CD14-positive monocyte (primary cell): ENCODE measurements around the gene PRAMEF15. TPM values are rescaled to one million over a fixed set of nuclear protein-coding genes. Genes with fewer than 3 reads are reported as not detected.
"Not testable (repeated sequence)": the region's sequence is repeated elsewhere in the genome, so short reads cannot be mapped to it uniquely, and the experiment has no call there.

Experiments
- DNase-seq, 3 donors: peaks; one replicate each; pipeline ENCODE4 v3.0.0-alpha.2; 2011 to 2022
- H2AFZ ChIP-seq: 2 replicates; pipeline ENCODE4 v1.6.0; 2012; ENCODE audit warnings: mild to moderate bottlenecking, low read depth, low read length, inconsistent platforms; ENCODE audit not compliant: insufficient read depth, poor library complexity, severe bottlenecking
- H3K27ac ChIP-seq, 2 donors: 1 replicate in 1 of 2; 2 replicates in 1 of 2; pipeline ENCODE4 v1.5.1; 2012 to 2013; ENCODE audit warnings: low read length in 2 of 2, control low read depth in 1 of 2, inconsistent platforms in 1 of 2, low read depth in 1 of 2, mild to moderate bottlenecking in 1 of 2
- H3K27me3 ChIP-seq, 2 donors: one replicate each; pipeline versions ENCODE4 v1.6.0 to v1.6.1; 2011 to 2013; ENCODE audit warnings: low read length in 2 of 2; ENCODE audit not compliant: control insufficient read depth in 2 of 2, insufficient read depth in 2 of 2
- H3K36me3 ChIP-seq, 2 donors: replicated peaks in 1 of 2; 1 replicate in 1 of 2; 2 replicates in 1 of 2; pipeline versions ENCODE4 v1.5.1 to v1.6.1; 2012 to 2013; ENCODE audit warnings: low read length in 2 of 2, control low read depth in 1 of 2, inconsistent platforms in 1 of 2, mild to moderate bottlenecking in 1 of 2; ENCODE audit not compliant: insufficient read depth in 2 of 2, control insufficient read depth in 1 of 2
- H3K4me1 ChIP-seq, 2 donors: 1 replicate in 1 of 2; 2 replicates in 1 of 2; pipeline versions ENCODE4 v1.5.1 to v1.6.1; 2012 to 2013; ENCODE audit warnings: low read length in 2 of 2, control low read depth in 1 of 2, inconsistent platforms in 1 of 2, mild to moderate bottlenecking in 1 of 2, moderate library complexity in 1 of 2; ENCODE audit not compliant: insufficient read depth in 2 of 2, control insufficient read depth in 1 of 2
- H3K4me2 ChIP-seq: replicated peaks from 2 replicates; pipeline ENCODE3; 2012; ENCODE audit warnings: low read length, moderate library complexity, mild to moderate bottlenecking; ENCODE audit not compliant: poor library complexity, severe bottlenecking; ENCODE audit errors: extremely low read depth
- H3K4me3 ChIP-seq, 3 experiments: fragments of 200-600 bp in 1 of 3; sonication (generic) in 1 of 3; replicated peaks in 1 of 3; 1 replicate in 2 of 3; 2 replicates in 1 of 3; pipeline ENCODE4 v1.5.1; 2011 to 2013; ENCODE audit warnings: low read length in 3 of 3, mild to moderate bottlenecking in 3 of 3, control low read depth in 2 of 3, low read depth in 2 of 3, inconsistent platforms in 1 of 3, moderate library complexity in 1 of 3
- H3K79me2 ChIP-seq: 2 replicates; pipeline ENCODE4 v1.6.0; 2012; ENCODE audit warnings: mild to moderate bottlenecking, control low read depth, inconsistent platforms, low read length, moderate library complexity; ENCODE audit not compliant: insufficient read depth
- H3K9ac ChIP-seq: 2 replicates; pipeline ENCODE4 v1.6.0; 2017; ENCODE audit warnings: low read length, mild to moderate bottlenecking; ENCODE audit not compliant: insufficient read depth, poor library complexity, severe bottlenecking
- H3K9me3 ChIP-seq, 2 donors: replicated peaks in 1 of 2; 1 replicate in 1 of 2; 2 replicates in 1 of 2; pipeline versions ENCODE4 v1.5.1 to v1.6.1; 2012 to 2013; ENCODE audit warnings: low read length in 2 of 2, control low read depth in 1 of 2; ENCODE audit not compliant: control insufficient read depth in 1 of 2, insufficient read depth in 1 of 2
- H4K20me1 ChIP-seq: 2 replicates; pipeline ENCODE4 v1.6.0; 2012; ENCODE audit warnings: mild to moderate bottlenecking, low read length, control low read depth, moderate library complexity; ENCODE audit not compliant: insufficient read depth
- H3K27ac Mint-ChIP-seq, 7 donors: one replicate each; pipeline ENCODE4 v1.8.0; 2020; ENCODE audit warnings: mild to moderate bottlenecking in 7 of 7, mixed read lengths in 7 of 7, moderate library complexity in 6 of 7, inconsistent platforms in 2 of 7
- H3K27me3 Mint-ChIP-seq, 3 donors: one replicate each; pipeline ENCODE4 v1.8.0; 2021 to 2022; ENCODE audit warnings: low read depth in 3 of 3, mild to moderate bottlenecking in 3 of 3, mixed read lengths in 3 of 3, moderate library complexity in 3 of 3, inconsistent platforms in 1 of 3
- H3K36me3 Mint-ChIP-seq, 2 donors: one replicate each; pipeline ENCODE4 v1.8.0; 2020; ENCODE audit warnings: mixed read lengths in 2 of 2, inconsistent platforms in 1 of 2, mild to moderate bottlenecking in 1 of 2
- H3K4me1 Mint-ChIP-seq: one replicate; pipeline ENCODE4 v1.8.0; 2020; ENCODE audit warnings: mild to moderate bottlenecking, mixed read lengths
- H3K4me3 Mint-ChIP-seq, 2 donors: one replicate each; pipeline ENCODE4 v1.8.0; 2020; ENCODE audit warnings: mild to moderate bottlenecking in 2 of 2, mixed read lengths in 2 of 2, moderate library complexity in 1 of 2
- H3K9me3 Mint-ChIP-seq, 7 donors: one replicate each; pipeline ENCODE4 v1.8.0; 2020 to 2022; ENCODE audit warnings: mixed read lengths in 7 of 7, mild to moderate bottlenecking in 6 of 7, moderate library complexity in 6 of 7, inconsistent platforms in 2 of 7
- WGBS: methylation state at CpG from one replicate; pipeline ENCODE4 v1.1.5; 2013; ENCODE audit warnings: missing lambda C conversion rate; ENCODE audit not compliant: insufficient coverage; 5-methylcytosine and 5-hydroxymethylcytosine counted together
- intact Hi-C, 2 donors: fragments of 100-400 bp; cut with micrococcal nuclease; formaldehyde crosslinking; loops; one replicate each; pipeline versions ENCODE4 v1.15.0 to v1.15.1; 2023
- polyA plus RNA-seq, 3 donors: library from polyadenylated mRNA; depleted of rRNA in 1 of 3; unstranded in 2 of 3; stranded (reverse) in 1 of 3; fragments of 300-500 nt in 2 of 3; fragments of >200 nt in 1 of 3; fragmentation: Illumina TruSeq in 2 of 3; gene quantifications; 1 replicate in 2 of 3; 2 replicates in 1 of 3; pipeline ENCODE4 v1.2.3, GENCODE V29; 2012 to 2021
- TF ChIP-seq, protein P1 (sequence below): fragments of 200-600 bp; IDR thresholded peaks from one replicate; pipeline ENCODE4 v1.8.0; 2022; ENCODE audit warnings: antibody characterized with exemption, mild to moderate bottlenecking

PRAMEF15 gene
- polyA plus RNA-seq, 3 donors: not detected

GRCh38 chr1:13354475-13354874 lies 39.1 kb downstream of the PRAMEF15 start:
- H3K4me1 Mint-ChIP-seq, H3K4me2 ChIP-seq, H3K79me2 ChIP-seq, H3K4me1 ChIP-seq, H4K20me1 ChIP-seq, H3K27me3 ChIP-seq, H3K4me3 Mint-ChIP-seq, H3K27ac ChIP-seq, DNase-seq, H3K4me3 ChIP-seq, H2AFZ ChIP-seq, H3K36me3 ChIP-seq, H3K27me3 Mint-ChIP-seq, H3K36me3 Mint-ChIP-seq, H3K27ac Mint-ChIP-seq, H3K9ac ChIP-seq, intact Hi-C loops, H3K9me3 ChIP-seq: not testable (repeated sequence)
- H3K9me3 Mint-ChIP-seq: peaks cover 0 to 12% (median 7%) of the 10 kb centered on the region in 7 donors
- no CpG with 5 or more reads among the region's 9 CpGs for WGBS

GRCh38 chr1:13356774-13357173 lies 41.4 kb downstream of the PRAMEF15 start:
- intact Hi-C loops, H3K27me3 ChIP-seq, H3K4me3 ChIP-seq, H3K9me3 Mint-ChIP-seq, H3K79me2 ChIP-seq, H3K27ac Mint-ChIP-seq, H3K9ac ChIP-seq, H3K27me3 Mint-ChIP-seq, H2AFZ ChIP-seq, H3K36me3 ChIP-seq, H3K36me3 Mint-ChIP-seq, H3K4me1 ChIP-seq, H3K4me1 Mint-ChIP-seq, H3K27ac ChIP-seq, H3K4me3 Mint-ChIP-seq, H4K20me1 ChIP-seq, H3K9me3 ChIP-seq, H3K4me2 ChIP-seq: not testable (repeated sequence)
- peak in 2 of 3 donors; percentile 18 to 29 for DNase-seq
- WGBS: 4% methylated on average over 4 of the region's 5 CpGs
- TF ChIP-seq, protein P1, sequence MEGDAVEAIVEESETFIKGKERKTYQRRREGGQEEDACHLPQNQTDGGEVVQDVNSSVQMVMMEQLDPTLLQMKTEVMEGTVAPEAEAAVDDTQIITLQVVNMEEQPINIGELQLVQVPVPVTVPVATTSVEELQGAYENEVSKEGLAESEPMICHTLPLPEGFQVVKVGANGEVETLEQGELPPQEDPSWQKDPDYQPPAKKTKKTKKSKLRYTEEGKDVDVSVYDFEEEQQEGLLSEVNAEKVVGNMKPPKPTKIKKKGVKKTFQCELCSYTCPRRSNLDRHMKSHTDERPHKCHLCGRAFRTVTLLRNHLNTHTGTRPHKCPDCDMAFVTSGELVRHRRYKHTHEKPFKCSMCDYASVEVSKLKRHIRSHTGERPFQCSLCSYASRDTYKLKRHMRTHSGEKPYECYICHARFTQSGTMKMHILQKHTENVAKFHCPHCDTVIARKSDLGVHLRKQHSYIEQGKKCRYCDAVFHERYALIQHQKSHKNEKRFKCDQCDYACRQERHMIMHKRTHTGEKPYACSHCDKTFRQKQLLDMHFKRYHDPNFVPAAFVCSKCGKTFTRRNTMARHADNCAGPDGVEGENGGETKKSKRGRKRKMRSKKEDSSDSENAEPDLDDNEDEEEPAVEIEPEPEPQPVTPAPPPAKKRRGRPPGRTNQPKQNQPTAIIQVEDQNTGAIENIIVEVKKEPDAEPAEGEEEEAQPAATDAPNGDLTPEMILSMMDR: peak; percentile 66

- H3K36me3 Mint-ChIP-seq, H2AFZ ChIP-seq, H3K27me3 Mint-ChIP-seq, H3K4me3 ChIP-seq, H3K36me3 ChIP-seq, DNase-seq, H3K9ac ChIP-seq, H3K9me3 ChIP-seq, H4K20me1 ChIP-seq, H3K4me2 ChIP-seq, H3K4me3 Mint-ChIP-seq, H3K27ac Mint-ChIP-seq, H3K4me1 ChIP-seq, H3K27me3 ChIP-seq, H3K9me3 Mint-ChIP-seq, H3K27ac ChIP-seq, intact Hi-C loops, H3K79me2 ChIP-seq, H3K4me1 Mint-ChIP-seq: not testable (repeated sequence)
- no CpG with 5 or more reads among the region's 7 CpGs for WGBS
These were observed 47.0 kb downstream of the PRAMEF15 start for GRCh38 chr1:13362364-13362763.

DNA sequence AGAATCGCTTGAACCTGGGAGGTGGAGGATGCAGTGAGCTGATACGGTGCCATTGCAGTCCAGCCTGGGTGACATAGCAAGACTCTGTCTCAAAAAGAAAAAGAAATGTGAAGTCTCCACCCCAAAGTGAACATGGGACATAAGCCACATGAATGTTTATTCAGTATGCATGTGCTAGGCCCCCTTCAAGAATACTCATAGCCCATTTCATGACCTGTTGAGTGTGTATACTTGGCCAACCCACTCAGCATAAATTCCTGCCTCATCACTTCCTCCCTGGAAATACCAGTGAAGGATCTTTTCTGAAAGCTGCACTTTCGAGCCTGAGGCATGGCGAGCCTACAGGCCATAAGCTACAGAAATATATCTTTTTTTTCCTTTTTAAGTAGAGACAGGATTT lies 49.5 kb downstream of the PRAMEF15 start:
- H3K36me3 Mint-ChIP-seq, H3K9me3 Mint-ChIP-seq, H3K4me3 ChIP-seq, H3K27me3 ChIP-seq, H3K27ac Mint-ChIP-seq, DNase-seq, H2AFZ ChIP-seq, H3K4me1 ChIP-seq, H3K79me2 ChIP-seq, H3K27ac ChIP-seq, H3K4me1 Mint-ChIP-seq, H3K4me3 Mint-ChIP-seq, H3K27me3 Mint-ChIP-seq, intact Hi-C loops, H4K20me1 ChIP-seq, H3K4me2 ChIP-seq, H3K36me3 ChIP-seq, H3K9ac ChIP-seq, H3K9me3 ChIP-seq: not testable (repeated sequence)
- WGBS: no CpG with 5 or more reads among the region's 4 CpGs
